Vagina (tissue), 2 donors: ENCODE results near the gene GREB1. TPM values are rescaled to one million over a fixed set of nuclear protein-coding genes. Genes with fewer than 3 reads are reported as not detected.

ENCODE experiments used
- DNase-seq, 2 donors: peaks; one replicate each; pipeline ENCODE4 v3.0.0-alpha.2; 2017; ENCODE audit errors: extremely low spot score in 2 of 2
- H3K27ac ChIP-seq: fragments of 200-600 bp; sonication (generic); one replicate; pipeline ENCODE4 v1.5.1; 2019
- H3K27me3 ChIP-seq: fragments of 200-600 bp; sonication (generic); one replicate; pipeline ENCODE4 v1.5.1; 2019
- H3K36me3 ChIP-seq, 2 donors: fragments of 200-600 bp; sonication (generic); one replicate each; pipeline ENCODE4 v1.5.1; 2017 to 2019
- H3K4me1 ChIP-seq: fragments of 200-600 bp; sonication (generic); one replicate; pipeline ENCODE4 v1.5.1; 2019
- H3K4me3 ChIP-seq, 2 donors: fragments of 200-600 bp; sonication (generic); 1 replicate in 1 of 2; 2 replicates in 1 of 2; pipeline ENCODE4 v1.5.1; 2016 to 2019
- H3K9me3 ChIP-seq: fragments of 200-600 bp; sonication (generic); one replicate; pipeline ENCODE4 v1.5.1; 2019
- CTCF ChIP-seq, 3 experiments: fragments of 450-650 bp in 2 of 3; fragments of 200-600 bp in 1 of 3; sonication (generic) in 1 of 3; IDR thresholded peaks; one replicate each; pipeline ENCODE4 v1.5.1; 2017 to 2019; ENCODE audit warnings: antibody characterized with exemption in 3 of 3, mild to moderate bottlenecking in 2 of 3, moderate library complexity in 2 of 3
- POLR2A ChIP-seq, 2 donors: fragments of 450-650 bp; IDR thresholded peaks; one replicate each; pipeline ENCODE4 v1.6.1; 2017; ENCODE audit warnings: antibody characterized with exemption in 2 of 2, mild to moderate bottlenecking in 2 of 2, moderate library complexity in 2 of 2
- POLR2AphosphoS5 ChIP-seq, 2 donors: sonication (generic); formaldehyde crosslinking; IDR thresholded peaks; one replicate each; pipeline ENCODE4 v1.9.0; 2017; ENCODE audit warnings: antibody characterized with exemption in 2 of 2, mild to moderate bottlenecking in 2 of 2, low read depth in 1 of 2; ENCODE audit not compliant: insufficient read depth in 1 of 2
- intact Hi-C: fragments of 100-400 bp; cut with DNase I; formaldehyde crosslinking; loops from one replicate; pipeline ENCODE4 v1.15.1; 2023
- total RNA-seq: library from RNA; depleted of rRNA; stranded (reverse); fragments of >200 nt; gene quantifications from one replicate; pipeline ENCODE4 v1.2.3, GENCODE V29; 2016

Gene GREB1
- total RNA-seq, 1 donor from 2014 or later: 35.4 TPM

DNA sequence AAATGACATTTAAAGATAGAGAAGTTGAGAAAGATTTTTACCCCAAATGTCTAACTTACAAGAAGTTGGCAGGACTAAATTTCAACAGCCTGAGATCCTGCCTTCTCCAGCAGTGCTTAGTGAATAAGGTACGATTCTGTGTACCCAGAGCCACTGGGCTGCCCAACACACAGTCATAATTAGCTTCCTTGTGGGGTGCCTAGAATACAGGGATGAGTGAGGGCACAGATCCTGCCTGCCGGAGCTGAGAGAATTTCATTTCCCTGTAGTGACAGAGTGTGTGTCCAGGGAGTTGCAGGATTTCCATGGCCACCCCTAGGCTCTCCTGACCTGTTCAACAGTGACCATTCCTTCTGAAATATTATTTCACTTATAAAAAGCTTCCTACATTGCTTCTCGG lies 27.0 kb downstream of the GREB1 start:
- H3K9me3 ChIP-seq: no peaks in the 10 kb centered on the region
- H3K27me3 ChIP-seq: no peaks in the 10 kb centered on the region
- no peak overlapping the region for H3K27ac ChIP-seq
- intact Hi-C loops: no loop called here
- no peaks in the 10 kb centered on the region for H3K36me3 ChIP-seq
- H3K4me1 ChIP-seq: peaks cover 7% of the 10 kb centered on the region
- no peak for DNase-seq
- H3K4me3 ChIP-seq: no peak overlapping the region
- TF ChIP-seq POLR2A (IDR thresholded peaks at IDR 0.05): no peak
- no peak for TF ChIP-seq POLR2AphosphoS5 (IDR thresholded peaks at IDR 0.05; ENCODE audit: insufficient read depth in 1 of 2, low read depth in 1 of 2)
- no peak for TF ChIP-seq CTCF (IDR thresholded peaks at IDR 0.05)

DNA sequence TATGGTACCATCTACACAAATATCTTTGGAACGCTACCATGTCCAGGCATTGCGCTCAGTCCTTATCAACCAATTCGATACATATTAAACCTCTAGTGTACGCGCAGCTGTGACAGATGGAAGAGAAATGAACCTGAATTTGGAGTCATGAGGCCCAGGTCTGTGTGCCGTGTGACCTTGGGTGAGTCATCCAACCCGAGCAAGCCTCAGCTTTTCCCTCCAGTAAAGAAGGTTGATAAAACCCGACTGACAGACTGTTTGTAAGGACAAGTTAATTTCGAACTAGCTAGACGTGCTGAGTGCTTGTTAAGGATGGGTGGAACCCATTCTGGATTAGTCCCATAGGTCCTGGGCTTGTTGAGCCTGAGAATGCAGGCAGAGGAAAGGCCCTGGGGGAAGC lies 28.2 kb downstream of the GREB1 start:
- Histone ChIP-seq H3K4me1 (peaks cover 7% of the 10 kb centered on the region), H3K27ac (no peak overlapping the region), H3K27me3 (no peaks in the 10 kb centered on the region), H3K4me3 (no peak overlapping the region), H3K9me3 (no peaks in the 10 kb centered on the region), H3K36me3 (no peaks in the 10 kb centered on the region)
- TF ChIP-seq POLR2AphosphoS5 (IDR thresholded peaks at IDR 0.05; ENCODE audit: insufficient read depth in 1 of 2, low read depth in 1 of 2) (peak in 1 of 2 donors; percentile 54), CTCF (IDR thresholded peaks at IDR 0.05) (no peak), POLR2A (IDR thresholded peaks at IDR 0.05) (no peak)
- intact Hi-C loops: no loop called here
- DNase-seq: no peak

GRCh38 chr2:11562476-11562875 lies 28.6 kb downstream of the GREB1 start:
- no peak for TF ChIP-seq POLR2A (IDR thresholded peaks at IDR 0.05)
- no peak for TF ChIP-seq POLR2AphosphoS5 (IDR thresholded peaks at IDR 0.05; ENCODE audit: insufficient read depth in 1 of 2, low read depth in 1 of 2)
- TF ChIP-seq CTCF (IDR thresholded peaks at IDR 0.05): no peak

DNA sequence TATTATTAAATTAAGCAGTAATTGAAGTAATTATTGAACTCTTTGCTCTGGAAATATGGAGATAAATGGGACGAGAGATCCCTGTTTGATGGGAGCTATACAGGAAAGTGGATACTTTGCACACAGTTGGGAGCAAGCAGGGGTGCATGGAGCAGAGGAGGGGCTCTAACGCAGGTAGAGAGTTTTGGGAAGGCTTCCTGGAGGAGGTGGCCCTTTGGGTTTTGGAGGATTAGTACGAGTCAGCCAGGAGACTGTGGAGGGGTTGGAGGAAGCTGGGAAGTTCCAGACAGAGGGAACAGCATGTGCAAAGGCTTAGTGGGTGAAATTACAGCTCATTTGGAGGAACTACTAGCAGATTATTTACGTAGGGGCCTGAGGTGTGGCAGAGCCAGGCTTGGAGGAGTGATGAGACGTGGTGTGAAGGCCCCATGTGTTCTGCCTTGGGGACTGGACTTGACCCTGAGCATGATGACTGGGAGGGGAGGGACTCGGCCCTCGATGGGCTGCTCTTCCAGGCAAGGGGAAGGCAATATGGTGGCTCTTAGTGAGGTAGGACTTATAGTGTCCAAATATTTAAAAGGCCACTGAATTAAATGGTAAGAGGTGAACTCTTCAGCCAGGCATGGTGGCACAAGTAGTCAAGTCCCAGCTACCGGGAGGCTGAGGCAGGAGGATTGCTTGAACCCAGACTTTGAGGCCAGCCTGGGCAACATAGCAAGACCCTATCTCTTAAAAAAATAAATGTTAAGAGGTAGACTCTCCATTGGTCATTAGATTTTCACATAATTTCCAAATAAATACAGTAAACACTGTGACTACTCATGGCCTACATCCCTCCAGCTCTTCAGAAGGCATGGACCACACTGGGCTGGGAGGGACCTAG lies 30.2 kb downstream of the GREB1 start:
- Histone ChIP-seq H3K9me3 (no peaks in the 10 kb centered on the region), H3K4me3 (no peak overlapping the region), H3K27me3 (no peaks in the 10 kb centered on the region), H3K4me1 (peaks cover 7% of the 10 kb centered on the region), H3K36me3 (peaks cover 0 to 5% of the 10 kb centered on the region in 2 donors), H3K27ac (no peak overlapping the region)
- intact Hi-C loops: no loop called here
- DNase-seq: no peak
- TF ChIP-seq POLR2AphosphoS5 (IDR thresholded peaks at IDR 0.05; ENCODE audit: insufficient read depth in 1 of 2, low read depth in 1 of 2): no peak
- TF ChIP-seq POLR2A (IDR thresholded peaks at IDR 0.05): no peak
- no peak for TF ChIP-seq CTCF (IDR thresholded peaks at IDR 0.05)

More at GRCh38 chr2:11562476-11562875, 28.6 kb downstream of the GREB1 start:
- intact Hi-C loops: no loop called here
- peaks cover 7% of the 10 kb centered on the region for H3K4me1 ChIP-seq
- no peak overlapping the region for H3K4me3 ChIP-seq
- DNase-seq: no peak
- no peaks in the 10 kb centered on the region for H3K36me3 ChIP-seq
- H3K27ac ChIP-seq: no peak overlapping the region
- H3K27me3 ChIP-seq: no peaks in the 10 kb centered on the region
- H3K9me3 ChIP-seq: no peaks in the 10 kb centered on the region
